Measurements from ENCODE around the gene MRPL28. TPM values are rescaled to one million over a fixed set of nuclear protein-coding genes. Genes with fewer than 3 reads are reported as not detected.

The MRPL28 gene
- total RNA-seq, 4 donors from 2014 or later = 57.9 to 68.2 (median 63.0) TPM

DNA sequence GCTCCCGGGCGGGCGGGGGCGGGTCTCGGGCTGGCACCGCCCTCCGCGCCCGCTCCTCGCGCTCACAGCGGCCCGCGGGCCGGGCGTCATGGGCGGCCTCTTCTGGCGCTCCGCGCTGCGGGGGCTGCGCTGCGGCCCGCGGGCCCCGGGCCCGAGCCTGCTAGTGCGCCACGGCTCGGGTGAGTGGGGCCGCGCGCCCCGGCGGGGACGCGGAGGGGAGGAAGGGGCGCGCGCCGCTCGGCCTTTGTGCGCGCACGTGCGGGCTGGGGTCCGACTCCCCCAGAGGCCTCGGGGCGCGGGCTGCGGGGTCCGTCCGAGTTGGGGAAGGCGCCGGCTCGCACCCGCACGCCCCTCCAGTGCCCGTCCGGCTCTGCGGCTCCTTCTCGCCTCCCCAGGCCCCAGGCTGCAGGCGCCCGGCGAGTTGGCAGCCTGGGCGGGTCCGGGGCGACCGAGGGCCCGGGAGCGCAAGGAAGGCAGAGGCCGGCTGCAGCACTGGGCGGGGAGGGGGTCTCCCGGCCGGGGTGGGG is 26.9 kb upstream of the MRPL28 start, which contains the start of gene NME4:
Gene NME4 (plus strand): TSS at position 65 of the 527 bp plus-strand sequence. CDS start 24 bp downstream, at position 89.
- WGBS, 2 donors = no CpG with 5 or more reads among the region's 75 CpGs
- Histone ChIP-seq H3K9me3 (no peaks in the 10 kb centered on the region), H3K36me3 (no peaks in the 10 kb centered on the region), H3K27me3 (no peaks in the 10 kb centered on the region), H3K4me3 (peak within 1 kb of the TSS; percentile 52 to 89 (median 68)), H3K27ac (peak within 1 kb of the TSS; percentile 67 to 88 (median 78)), H3K4me1 (peaks cover 7 to 48% (median 10%) of the 10 kb centered on the region in 3 donors)
- intact Hi-C loops (cut with DNase I) = loop anchor here (10.0 kb wide), 1 partner anchor 98 kb away; no protein-coding TSS in a partner anchor
- DNase-seq = no peak
- TF ChIP-seq POLR2A (IDR thresholded peaks at IDR 0.05) = peak in 1 of 4 donors; percentile 9
- TF ChIP-seq, protein P1, sequence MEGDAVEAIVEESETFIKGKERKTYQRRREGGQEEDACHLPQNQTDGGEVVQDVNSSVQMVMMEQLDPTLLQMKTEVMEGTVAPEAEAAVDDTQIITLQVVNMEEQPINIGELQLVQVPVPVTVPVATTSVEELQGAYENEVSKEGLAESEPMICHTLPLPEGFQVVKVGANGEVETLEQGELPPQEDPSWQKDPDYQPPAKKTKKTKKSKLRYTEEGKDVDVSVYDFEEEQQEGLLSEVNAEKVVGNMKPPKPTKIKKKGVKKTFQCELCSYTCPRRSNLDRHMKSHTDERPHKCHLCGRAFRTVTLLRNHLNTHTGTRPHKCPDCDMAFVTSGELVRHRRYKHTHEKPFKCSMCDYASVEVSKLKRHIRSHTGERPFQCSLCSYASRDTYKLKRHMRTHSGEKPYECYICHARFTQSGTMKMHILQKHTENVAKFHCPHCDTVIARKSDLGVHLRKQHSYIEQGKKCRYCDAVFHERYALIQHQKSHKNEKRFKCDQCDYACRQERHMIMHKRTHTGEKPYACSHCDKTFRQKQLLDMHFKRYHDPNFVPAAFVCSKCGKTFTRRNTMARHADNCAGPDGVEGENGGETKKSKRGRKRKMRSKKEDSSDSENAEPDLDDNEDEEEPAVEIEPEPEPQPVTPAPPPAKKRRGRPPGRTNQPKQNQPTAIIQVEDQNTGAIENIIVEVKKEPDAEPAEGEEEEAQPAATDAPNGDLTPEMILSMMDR (IDR thresholded peaks at IDR 0.05) = peak in 1 of 6 experiments; percentile 5

DNA sequence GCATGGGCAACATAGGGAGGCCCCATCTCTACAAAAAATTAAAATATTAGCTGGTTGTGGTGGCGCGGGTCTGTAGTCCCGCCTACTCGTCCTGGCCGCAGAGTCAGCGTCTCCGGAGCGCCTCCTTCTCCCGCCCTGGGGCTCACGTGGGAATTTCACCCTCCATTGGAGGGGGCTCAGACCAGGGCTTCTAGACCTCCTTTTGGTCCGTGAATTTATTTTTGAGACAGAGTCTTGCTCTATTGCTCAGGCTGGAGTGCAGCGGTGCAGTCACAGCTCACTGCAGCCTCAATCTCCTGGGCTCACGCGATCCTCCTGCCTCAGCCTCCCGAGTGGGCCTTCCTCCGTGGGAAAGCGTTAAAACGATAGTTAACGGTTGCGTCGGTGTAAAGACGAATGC is 26.3 kb upstream of the MRPL28 start:
- Histone ChIP-seq H3K27ac (peak overlapping the region; percentile 19 to 88 (median 78)), H3K4me3 (peak overlapping the region; percentile 52 to 89 (median 68)), H3K9me3 (no peaks in the 10 kb centered on the region), H3K36me3 (no peaks in the 10 kb centered on the region), H3K27me3 (no peaks in the 10 kb centered on the region), H3K4me1 (peaks cover 7 to 46% (median 7%) of the 10 kb centered on the region in 3 donors)
- DNase-seq = no peak
- WGBS, 2 donors = 1 to 2% methylated on average over 15 to 17 of the region's 22 CpGs
- TF ChIP-seq, protein P1 (IDR thresholded peaks at IDR 0.05) = no peak
- intact Hi-C loops (cut with DNase I) = loop anchor here (10.0 kb wide), 1 partner anchor 98 kb away; no protein-coding TSS in a partner anchor

DNA sequence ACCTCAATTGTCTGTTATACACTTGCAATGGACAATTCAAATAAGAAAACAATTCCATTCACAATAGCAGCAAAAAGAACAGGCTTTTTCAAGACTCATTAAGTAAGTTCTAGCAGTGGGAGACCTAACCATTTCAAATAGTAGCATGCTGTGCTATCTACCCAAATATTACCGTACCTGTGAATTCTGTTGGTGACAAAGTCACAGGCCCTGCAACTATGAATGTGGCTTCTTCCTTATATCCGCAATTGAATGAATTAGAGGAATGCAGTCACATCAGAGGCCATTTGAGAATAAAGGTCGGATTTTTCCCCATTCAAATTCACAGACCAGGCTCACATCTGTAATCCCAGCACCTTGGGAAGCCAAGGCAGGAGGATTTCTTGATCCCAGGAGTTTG is 25.9 kb upstream of the MRPL28 start:
- WGBS, 2 donors = 35 to 47% methylated on average over 3 of the region's 3 CpGs
- DNase-seq = no peak

DNA sequence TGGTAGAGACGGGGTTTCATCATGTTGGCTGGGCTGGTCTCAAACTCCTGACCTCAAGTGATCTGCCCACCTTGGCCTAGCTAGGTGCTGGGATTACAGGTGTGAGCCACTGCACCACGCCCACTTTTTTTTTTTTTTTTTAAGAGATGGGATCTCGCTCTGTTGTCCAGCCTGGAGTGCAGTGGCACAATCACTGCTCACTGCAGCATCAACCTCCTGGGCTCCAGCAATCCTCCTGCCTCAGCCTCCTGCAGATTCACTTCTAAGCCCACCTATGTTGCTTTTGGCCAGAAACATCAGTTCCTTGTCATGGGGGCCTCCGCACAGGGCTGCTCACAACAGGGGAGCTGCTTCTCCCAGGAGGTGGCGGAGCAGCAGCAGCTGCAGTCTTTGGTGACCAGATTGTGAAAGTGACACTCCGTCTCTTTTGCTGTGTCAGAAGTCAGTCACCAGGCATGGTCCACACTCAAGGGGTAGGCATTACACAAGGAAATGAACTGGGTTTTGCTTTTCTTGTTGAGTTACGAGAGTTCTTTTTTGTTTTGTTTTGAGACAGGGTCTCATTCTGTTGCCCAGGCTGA is 22.2 kb upstream of the MRPL28 start:
- Histone ChIP-seq H3K36me3 (no peaks in the 10 kb centered on the region), H3K27ac (no peak overlapping the region), H3K27me3 (no peaks in the 10 kb centered on the region), H3K9me3 (no peaks in the 10 kb centered on the region), H3K4me1 (peaks cover 0 to 26% (median 0%) of the 10 kb centered on the region in 3 donors), H3K4me3 (no peak overlapping the region)
- no peak for DNase-seq
- WGBS, 2 donors = 77 to 82% methylated on average over 5 to 6 of the region's 7 CpGs
- TF ChIP-seq, protein P1 (IDR thresholded peaks at IDR 0.05) = no peak
- TF ChIP-seq POLR2A (IDR thresholded peaks at IDR 0.05) = no peak
- intact Hi-C loops (cut with DNase I) = loop anchor here (10.0 kb wide), 1 partner anchor 102 kb away; no protein-coding TSS in a partner anchor

More for the DNA sequence above, 25.9 kb upstream of the MRPL28 start:
- peak overlapping the region in 3 of 4 donors; percentile 52 to 89 (median 71) for H3K4me3 ChIP-seq
- no peaks in the 10 kb centered on the region for H3K36me3 ChIP-seq
- peak overlapping the region; percentile 19 to 88 (median 78) for H3K27ac ChIP-seq
- H3K9me3 ChIP-seq = no peaks in the 10 kb centered on the region
- H3K27me3 ChIP-seq = no peaks in the 10 kb centered on the region
- TF ChIP-seq, protein P1 (IDR thresholded peaks at IDR 0.05) = no peak
- no peak for TF ChIP-seq POLR2A (IDR thresholded peaks at IDR 0.05)
- H3K4me1 ChIP-seq = peaks cover 7 to 45% (median 7%) of the 10 kb centered on the region in 3 donors
- intact Hi-C loops (cut with DNase I) = loop anchor here (10.0 kb wide), 1 partner anchor 99 kb away; no protein-coding TSS in a partner anchor

DNA sequence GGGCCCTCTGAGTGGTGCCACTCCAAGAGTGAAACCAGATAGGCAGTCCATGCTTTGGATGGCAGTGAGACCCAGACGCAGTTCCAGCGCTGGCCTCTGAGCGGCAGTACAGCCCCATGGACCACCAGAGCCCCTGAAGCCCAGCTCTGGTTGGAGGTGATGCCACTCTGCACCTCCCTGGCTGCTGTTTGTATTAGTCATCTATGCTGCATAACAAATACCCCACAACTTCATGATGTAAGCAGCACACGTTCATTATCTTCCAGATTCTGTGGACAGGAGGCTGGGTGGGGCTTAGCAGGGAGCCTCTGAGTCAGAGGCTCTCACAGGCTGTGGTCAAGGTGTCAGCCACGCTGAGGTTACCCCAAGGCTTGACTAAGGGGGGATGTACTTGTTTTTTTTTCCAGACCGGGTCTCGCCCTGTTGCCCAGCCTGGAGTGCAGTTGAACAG is 21.6 kb upstream of the MRPL28 start:
- no peaks in the 10 kb centered on the region for H3K27me3 ChIP-seq
- intact Hi-C loops (cut with DNase I) = loop anchor here (10.0 kb wide), 1 partner anchor 103 kb away; no protein-coding TSS in a partner anchor
- no peaks in the 10 kb centered on the region for H3K9me3 ChIP-seq
- TF ChIP-seq POLR2A (IDR thresholded peaks at IDR 0.05) = no peak
- TF ChIP-seq, protein P1 (IDR thresholded peaks at IDR 0.05) = peak in 5 of 6 experiments; percentile 43 to 78 (median 59)
- H3K36me3 ChIP-seq = no peaks in the 10 kb centered on the region
- 60 to 62% methylated on average over 2 to 7 of the region's 7 CpGs for WGBS, 2 donors
- H3K27ac ChIP-seq = no peak overlapping the region
- H3K4me1 ChIP-seq = peaks cover 0 to 22% (median 0%) of the 10 kb centered on the region in 3 donors
- H3K4me3 ChIP-seq = no peak overlapping the region
- DNase-seq = no peak
